K562 treated with DMSO at 1 percent for 12 hours (cell line): Measurements from ENCODE around the gene GPR179. TPM values are rescaled to one million over a fixed set of nuclear protein-coding genes. Genes with fewer than 3 reads are reported as not detected.

Experiments used
- total RNA-seq: library from RNA; unstranded; fragments of 300-600 nt; gene quantifications from 2 replicates; pipeline ENCODE4 v1.2.3, GENCODE V29; 2022; ENCODE audit not compliant: insufficient read depth

Gene GPR179
- not detected in 2 replicates for total RNA-seq

DNA sequence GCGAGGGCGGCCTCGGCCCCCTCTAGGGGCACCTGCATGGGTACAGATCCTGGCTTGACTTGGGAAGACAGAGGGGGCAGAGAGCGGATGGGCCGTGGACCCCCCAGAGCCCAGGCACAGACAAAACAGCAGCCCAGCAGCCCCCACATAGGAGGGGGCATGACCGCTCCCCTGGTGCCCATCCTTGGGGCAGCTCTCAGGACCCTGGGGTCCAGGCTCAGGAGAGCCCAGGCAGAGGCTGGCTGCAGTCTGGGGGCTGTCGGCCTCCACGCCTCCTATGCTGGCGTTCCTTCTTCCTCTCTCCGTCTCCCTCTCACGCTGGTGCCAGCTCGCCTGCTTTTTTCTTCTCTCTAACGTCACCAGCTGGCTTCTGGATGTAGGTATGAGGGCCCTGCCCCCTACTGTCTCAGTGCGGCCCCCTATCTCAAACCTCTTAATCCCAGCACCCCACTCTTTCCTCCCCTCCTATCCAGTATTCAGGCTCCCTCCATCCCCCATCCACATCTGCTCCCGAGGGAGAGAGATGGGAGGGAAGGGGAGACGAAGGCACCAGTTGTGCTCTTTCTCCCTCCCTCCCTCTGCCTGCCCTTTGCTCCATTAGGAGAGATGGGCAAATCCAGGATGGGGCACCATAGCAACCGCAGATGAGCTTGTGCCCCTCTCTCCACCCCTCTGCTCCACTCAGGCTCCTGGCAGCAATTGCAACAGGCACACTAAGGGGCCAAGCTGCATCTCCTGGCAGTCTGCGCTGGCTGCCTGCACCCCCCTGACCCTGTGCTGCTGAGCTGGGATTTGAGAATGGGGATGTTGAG lies at the start of gene GPR179:
GPR179 (minus strand) TSS at position 349 of the 812 bp plus-strand sequence; CDS start at position 182, 167 bp downstream.

DNA sequence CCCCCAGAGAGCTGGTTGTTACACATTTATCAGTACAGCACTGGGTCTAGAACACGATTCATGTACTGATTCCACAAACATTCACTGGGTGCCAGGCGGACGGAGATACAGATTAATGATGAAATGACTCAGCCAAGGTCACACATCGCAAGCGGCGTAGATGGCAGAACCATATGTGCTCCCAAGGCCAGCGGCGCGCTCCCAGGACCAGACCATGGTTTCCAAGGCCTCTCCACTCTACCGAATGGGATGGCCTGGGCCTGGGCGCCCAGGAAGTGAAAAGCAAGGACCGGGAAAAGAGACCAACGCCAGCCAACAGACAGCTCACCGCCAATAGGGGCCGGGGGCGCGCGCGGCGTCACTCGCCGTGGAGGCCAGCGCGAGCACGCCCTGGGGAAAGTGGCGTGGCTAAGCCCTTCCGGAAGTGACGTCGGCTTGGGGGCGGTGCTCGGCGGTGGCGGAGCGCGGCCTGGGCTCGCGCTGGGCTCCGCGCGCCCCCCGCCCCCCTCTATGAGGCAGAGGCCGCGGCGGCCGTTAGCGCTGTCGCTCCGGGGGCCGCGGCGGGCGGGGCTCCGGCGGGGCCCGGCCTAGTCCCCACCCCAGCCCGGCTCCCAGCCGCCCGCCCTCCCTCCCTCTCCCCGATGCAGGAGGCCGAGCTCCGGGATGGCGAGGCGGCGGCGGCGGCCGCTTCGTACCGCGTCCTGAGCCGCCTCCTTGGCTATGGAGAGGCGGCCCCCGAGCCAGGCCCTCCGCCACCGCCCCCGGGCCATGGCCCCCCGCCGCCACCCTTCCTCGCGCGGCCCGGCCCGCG lies 7.9 kb upstream of the GPR179 start, which contains the start of gene SOCS7:
SOCS7 (plus strand) TSS at position 433 of the 811 bp plus-strand sequence; CDS start at position 642, 209 bp downstream.

GRCh38 chr17:38296834-38297517 lies 46.8 kb downstream of the GPR179 start, which contains the start of gene MRPL45:
MRPL45 (plus strand) TSS chr17:38297168; CDS start chr17:38297184, 16 bp downstream.

Other genes starting within 250 kb of the GPR179 start
- gene TBC1D3E, start 216.0 kb downstream of the GPR179 start, total RNA-seq: not detected in 2 replicates
- gene TBC1D3, start 151.4 kb downstream of the GPR179 start, total RNA-seq: 2.6 and 3.6 TPM in 2 replicates
- 51.5 and 67.5 TPM in 2 replicates for gene MRPL45, start 46.8 kb downstream of the GPR179 start, total RNA-seq
- gene SOCS7, start 7.9 kb upstream of the GPR179 start, total RNA-seq: 3.8 and 32.6 TPM in 2 replicates
- gene ARHGAP23, start 84.5 kb upstream of the GPR179 start, total RNA-seq: 0.19 TPM in 1 of 2 replicates, not detected in the other